Measurements from ENCODE around the gene GSG1L.
"Not testable (repeated sequence)": the region's sequence is repeated elsewhere in the genome, so short reads cannot be mapped to it uniquely, and the experiment has no call there.

GRCh38 chr16:27743001-27743400, 320.5 kb downstream of the GSG1L start:
- TF ChIP-seq, protein P1, sequence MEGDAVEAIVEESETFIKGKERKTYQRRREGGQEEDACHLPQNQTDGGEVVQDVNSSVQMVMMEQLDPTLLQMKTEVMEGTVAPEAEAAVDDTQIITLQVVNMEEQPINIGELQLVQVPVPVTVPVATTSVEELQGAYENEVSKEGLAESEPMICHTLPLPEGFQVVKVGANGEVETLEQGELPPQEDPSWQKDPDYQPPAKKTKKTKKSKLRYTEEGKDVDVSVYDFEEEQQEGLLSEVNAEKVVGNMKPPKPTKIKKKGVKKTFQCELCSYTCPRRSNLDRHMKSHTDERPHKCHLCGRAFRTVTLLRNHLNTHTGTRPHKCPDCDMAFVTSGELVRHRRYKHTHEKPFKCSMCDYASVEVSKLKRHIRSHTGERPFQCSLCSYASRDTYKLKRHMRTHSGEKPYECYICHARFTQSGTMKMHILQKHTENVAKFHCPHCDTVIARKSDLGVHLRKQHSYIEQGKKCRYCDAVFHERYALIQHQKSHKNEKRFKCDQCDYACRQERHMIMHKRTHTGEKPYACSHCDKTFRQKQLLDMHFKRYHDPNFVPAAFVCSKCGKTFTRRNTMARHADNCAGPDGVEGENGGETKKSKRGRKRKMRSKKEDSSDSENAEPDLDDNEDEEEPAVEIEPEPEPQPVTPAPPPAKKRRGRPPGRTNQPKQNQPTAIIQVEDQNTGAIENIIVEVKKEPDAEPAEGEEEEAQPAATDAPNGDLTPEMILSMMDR (optimal IDR thresholded peaks at IDR 0.05 in 1 of 3, IDR thresholded peaks at IDR 0.05 in 1 of 3, conservative IDR thresholded peaks at IDR 0.05 in 1 of 3; ENCODE audit: extremely low read depth in 1 of 3, insufficient read depth in 2 of 3, low read length in 3 of 3) = not testable (repeated sequence)
- not testable (repeated sequence) for TF ChIP-seq EZH2 (IDR thresholded peaks at IDR 0.05; ENCODE audit: low read length)

Measured in keratinocyte (primary cell).